HG03064 (cell line): Measurements from ENCODE around the gene NFIC.
"Not testable (repeated sequence)": the region's sequence is repeated elsewhere in the genome, so short reads cannot be mapped to it uniquely, and the experiment has no call there.

Experiments
- ATAC-seq: cut with Tn5 transposase; IDR thresholded peaks from one replicate; pipeline ENCODE4 v1.9.1; 2021; ENCODE audit warnings: low read depth; ENCODE audit not compliant: unreplicated experiment

NFIC gene

DNA sequence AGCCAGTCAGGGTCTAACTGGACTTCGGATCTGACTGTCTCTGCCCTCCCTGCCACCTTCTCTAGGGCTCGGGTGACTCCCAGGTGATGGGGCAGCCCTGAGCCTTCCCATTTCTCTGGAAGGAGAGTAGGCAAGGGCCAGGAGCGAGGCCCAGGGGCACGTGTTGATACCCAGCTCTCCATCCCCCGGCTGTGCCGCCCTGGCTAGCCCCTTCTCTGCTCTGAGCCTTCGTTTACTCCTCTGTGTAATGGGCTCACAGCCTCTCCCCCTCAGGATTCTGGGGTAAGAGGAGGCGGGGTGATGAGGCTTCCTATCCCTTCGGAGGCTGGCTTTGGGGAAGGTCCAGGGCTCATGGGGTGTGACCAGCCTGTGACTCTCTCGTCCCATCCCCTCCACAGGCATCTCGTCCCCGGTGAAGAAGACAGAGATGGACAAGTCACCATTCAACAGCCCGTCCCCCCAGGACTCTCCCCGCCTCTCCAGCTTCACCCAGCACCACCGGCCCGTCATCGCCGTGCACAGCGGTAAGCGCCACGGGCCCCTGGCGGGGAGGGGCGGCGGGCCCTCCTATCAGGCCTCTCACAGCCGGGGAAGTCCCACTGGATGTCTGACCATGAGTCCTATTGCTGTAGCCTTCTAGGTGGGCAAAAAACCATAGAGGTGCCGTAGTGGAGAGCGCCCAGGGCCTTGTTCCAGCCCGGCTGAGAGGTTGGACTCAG, 82.4 kb downstream of the NFIC start:
- no peak for ATAC-seq

- ATAC-seq, result no peak
Observed at GRCh38 chr19:3450796-3451411, 84.5 kb downstream of the NFIC start.

DNA sequence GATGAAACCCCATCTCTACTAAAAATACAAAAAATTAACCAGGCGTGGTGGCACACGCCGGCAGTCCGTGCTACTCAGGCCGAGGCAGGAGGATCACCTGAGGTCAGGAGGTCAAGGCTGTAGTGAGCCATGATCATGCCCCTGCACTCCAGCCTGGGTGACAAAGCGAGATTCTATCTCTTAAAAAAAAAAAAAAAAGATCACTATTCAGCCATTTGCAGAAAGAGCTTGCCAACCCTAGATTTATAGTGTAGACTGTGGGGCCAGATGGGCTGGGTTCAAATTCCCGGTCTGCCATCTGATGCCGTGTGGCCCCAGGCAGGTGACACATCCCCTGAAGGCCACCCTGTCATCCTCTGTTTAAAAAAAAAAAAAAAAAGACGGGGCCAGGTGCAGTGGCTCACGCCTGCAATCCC, 85.1 kb downstream of the NFIC start:
- no peak for ATAC-seq

GRCh38 chr19:3452171-3452941, 86.0 kb downstream of the NFIC start:
- ATAC-seq, result no peak

DNA sequence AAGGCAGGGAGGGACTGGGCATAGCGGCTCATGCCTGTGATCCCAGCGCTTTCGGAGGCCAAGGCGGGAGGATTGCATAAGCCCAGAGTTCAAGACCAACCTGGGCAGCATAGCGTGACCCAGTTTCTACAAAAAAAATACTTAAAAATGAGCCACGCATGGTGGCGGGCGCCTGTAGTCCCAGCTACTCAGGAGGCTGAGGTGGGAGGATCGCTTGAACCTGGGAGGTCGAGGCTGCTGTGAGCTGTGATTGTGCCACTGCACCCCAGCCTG, 86.5 kb downstream of the NFIC start:
- not testable (repeated sequence) for ATAC-seq

DNA sequence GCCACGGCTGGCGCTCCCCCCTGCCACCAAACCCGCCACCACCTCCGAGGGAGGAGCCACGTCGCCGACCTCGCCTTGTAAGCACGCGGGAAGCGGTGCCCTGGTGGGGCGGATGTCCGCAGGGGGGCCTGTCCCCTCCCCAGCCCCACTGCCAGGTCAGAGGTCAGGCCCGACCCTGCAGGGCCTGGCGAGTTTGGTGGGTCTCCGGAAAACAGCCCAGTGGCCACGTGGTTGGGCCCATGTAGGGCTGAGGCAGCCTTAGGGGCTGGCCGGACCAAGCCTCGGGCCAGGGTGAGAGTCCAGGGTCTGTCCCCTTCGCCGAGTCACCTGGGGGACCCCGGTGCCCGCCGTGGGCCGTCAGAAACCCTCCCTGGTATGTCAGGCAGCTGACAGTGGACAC, 87.5 kb downstream of the NFIC start:
- ATAC-seq, result no peak

- ATAC-seq, result no peak
Observed at GRCh38 chr19:3454656-3455392, 88.4 kb downstream of the NFIC start.

- no peak for ATAC-seq
Observed at GRCh38 chr19:3455393-3455955, 89.1 kb downstream of the NFIC start.

- no peak for ATAC-seq
Observed at GRCh38 chr19:3455960-3456601, 89.7 kb downstream of the NFIC start.

DNA sequence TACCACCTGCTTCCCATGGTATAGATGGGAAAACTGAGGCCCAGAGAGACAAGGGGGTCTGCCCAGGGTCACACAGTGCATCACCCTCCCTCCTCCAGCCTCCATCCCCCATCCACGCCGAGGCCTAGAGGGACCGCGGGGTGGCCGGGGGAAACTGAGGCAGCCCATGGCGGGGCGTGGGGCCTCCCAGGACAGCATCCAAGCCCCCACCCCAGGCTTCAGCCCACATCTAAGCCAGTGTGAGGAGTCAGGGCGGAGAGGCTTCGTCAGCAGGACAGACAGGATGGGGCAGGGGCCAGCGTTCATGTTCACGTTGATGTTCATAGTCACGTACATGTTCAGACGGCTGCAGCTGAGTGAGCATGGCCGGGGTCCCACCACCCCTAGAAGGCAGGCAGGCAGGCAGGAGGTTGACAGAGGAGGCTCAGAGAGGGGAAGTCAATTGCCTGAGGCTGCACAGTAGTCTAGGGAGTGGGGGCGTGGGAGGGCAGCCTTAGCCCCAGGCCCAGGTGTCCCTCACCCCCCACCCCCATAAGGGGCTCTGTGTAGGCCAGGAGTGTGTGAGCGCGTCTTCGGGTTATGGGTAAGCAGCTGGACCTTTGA, 90.6 kb downstream of the NFIC start:
- ATAC-seq, result no peak

DNA sequence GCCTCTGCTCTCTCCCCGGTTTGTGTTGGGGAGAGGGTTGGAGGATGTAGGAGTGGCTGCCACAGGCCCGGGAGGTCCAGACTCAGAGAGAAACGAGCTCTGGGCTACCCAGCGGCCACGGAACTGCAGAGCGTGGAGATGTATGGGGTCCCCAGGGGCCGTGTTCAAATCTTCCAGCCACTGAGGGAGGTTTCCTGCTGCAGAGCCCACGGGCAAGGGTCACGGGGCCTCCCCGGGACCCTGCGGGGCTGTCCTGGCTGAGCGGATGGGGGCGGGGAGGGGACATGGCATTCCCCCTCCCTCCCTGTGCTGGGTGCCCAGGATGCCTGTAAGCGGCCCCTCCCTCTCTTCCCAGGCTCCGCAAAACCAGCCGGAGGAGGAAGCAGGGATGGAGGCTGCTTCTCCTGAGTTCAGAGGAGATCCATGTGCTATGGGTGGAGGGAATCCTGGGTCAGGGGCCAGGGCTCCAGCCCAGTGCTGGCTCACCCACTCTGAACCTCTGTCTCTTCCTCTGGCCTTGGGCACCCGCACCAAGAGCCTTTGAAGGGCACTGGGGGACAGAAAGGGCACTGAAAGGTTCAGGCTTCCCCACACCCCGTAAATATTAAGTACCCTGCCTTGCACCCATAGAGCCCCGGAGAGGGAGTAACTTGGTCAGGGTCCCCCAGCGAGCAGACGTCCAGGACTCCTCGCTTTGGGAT, 91.3 kb downstream of the NFIC start:
- ATAC-seq, result no peak

DNA sequence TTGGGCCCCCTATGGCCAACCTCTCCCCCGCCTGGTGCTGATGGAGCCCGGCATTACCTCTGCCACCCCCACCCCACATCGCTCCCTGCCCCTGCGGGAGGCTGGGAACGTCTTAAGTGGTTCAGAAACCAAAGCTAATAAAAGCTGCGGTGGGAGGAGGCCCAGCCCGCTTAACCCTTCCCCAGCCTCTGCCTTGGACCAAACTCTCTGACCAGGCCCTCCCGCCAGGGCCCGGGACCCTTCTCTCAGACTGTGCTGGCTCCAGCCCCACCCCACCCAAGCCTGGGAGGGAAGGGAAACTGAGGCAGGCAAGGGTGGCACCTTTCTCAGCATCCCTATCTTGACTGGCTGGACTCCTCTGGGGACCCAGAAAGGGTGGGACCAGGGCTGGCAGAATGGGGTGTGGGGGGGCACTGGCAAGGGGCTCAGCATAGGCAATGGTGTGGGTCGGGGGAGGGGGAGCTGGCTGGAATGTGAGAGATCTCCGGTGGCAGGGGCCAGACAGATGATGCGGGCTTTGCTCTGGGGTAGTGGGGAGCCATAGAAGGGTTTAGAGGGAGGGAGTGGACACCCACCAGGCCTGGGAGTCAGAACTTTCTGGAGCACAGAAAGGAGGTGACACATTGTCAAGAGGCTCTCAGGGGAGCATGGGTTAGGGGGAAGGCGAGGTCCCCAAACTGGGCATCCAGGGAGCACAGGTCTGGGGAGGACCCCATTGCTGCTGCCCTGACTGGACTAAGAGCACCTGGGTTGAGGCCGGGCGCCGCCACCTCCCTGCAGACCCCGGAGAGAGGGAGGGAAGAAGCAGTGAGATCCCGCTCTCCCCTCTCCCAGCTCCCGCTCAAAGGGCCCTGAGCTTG, 92.1 kb downstream of the NFIC start:
- no peak for ATAC-seq

- no peak for ATAC-seq
Observed at GRCh38 chr19:3459089-3459881, 92.9 kb downstream of the NFIC start.

- no peak for ATAC-seq
Observed at GRCh38 chr19:3459965-3460582, 93.7 kb downstream of the NFIC start.

- ATAC-seq, result no peak
Observed at GRCh38 chr19:3462991-3463713, 96.8 kb downstream of the NFIC start.

GRCh38 chr19:3463714-3464586, 97.6 kb downstream of the NFIC start:
- no peak for ATAC-seq
